CD14-positive monocyte (primary cell): ENCODE data around the gene CCDC89. TPM values are rescaled to one million over a fixed set of nuclear protein-coding genes. Genes with fewer than 3 reads are reported as not detected.
"Not testable (repeated sequence)": the region's sequence is repeated elsewhere in the genome, so short reads cannot be mapped to it uniquely, and the experiment has no call there.

Experiments
- DNase-seq, 3 donors: peaks; one replicate each; pipeline ENCODE4 v3.0.0-alpha.2; 2011 to 2022
- H2AFZ ChIP-seq: 2 replicates; pipeline ENCODE4 v1.6.0; 2012; ENCODE audit warnings: mild to moderate bottlenecking, low read depth, low read length, inconsistent platforms; ENCODE audit not compliant: insufficient read depth, poor library complexity, severe bottlenecking
- H3K27ac ChIP-seq, 2 donors: 1 replicate in 1 of 2; 2 replicates in 1 of 2; pipeline ENCODE4 v1.5.1; 2012 to 2013; ENCODE audit warnings: low read length in 2 of 2, control low read depth in 1 of 2, inconsistent platforms in 1 of 2, low read depth in 1 of 2, mild to moderate bottlenecking in 1 of 2
- H3K27me3 ChIP-seq, 2 donors: one replicate each; pipeline versions ENCODE4 v1.6.0 to v1.6.1; 2011 to 2013; ENCODE audit warnings: low read length in 2 of 2; ENCODE audit not compliant: control insufficient read depth in 2 of 2, insufficient read depth in 2 of 2
- H3K36me3 ChIP-seq, 2 donors: replicated peaks in 1 of 2; 1 replicate in 1 of 2; 2 replicates in 1 of 2; pipeline versions ENCODE4 v1.5.1 to v1.6.1; 2012 to 2013; ENCODE audit warnings: low read length in 2 of 2, control low read depth in 1 of 2, inconsistent platforms in 1 of 2, mild to moderate bottlenecking in 1 of 2; ENCODE audit not compliant: insufficient read depth in 2 of 2, control insufficient read depth in 1 of 2
- H3K4me1 ChIP-seq, 2 donors: 1 replicate in 1 of 2; 2 replicates in 1 of 2; pipeline versions ENCODE4 v1.5.1 to v1.6.1; 2012 to 2013; ENCODE audit warnings: low read length in 2 of 2, control low read depth in 1 of 2, inconsistent platforms in 1 of 2, mild to moderate bottlenecking in 1 of 2, moderate library complexity in 1 of 2; ENCODE audit not compliant: insufficient read depth in 2 of 2, control insufficient read depth in 1 of 2
- H3K4me2 ChIP-seq: replicated peaks from 2 replicates; pipeline ENCODE3; 2012; ENCODE audit warnings: low read length, moderate library complexity, mild to moderate bottlenecking; ENCODE audit not compliant: poor library complexity, severe bottlenecking; ENCODE audit errors: extremely low read depth
- H3K4me3 ChIP-seq, 3 experiments: fragments of 200-600 bp in 1 of 3; sonication (generic) in 1 of 3; replicated peaks in 1 of 3; 1 replicate in 2 of 3; 2 replicates in 1 of 3; pipeline ENCODE4 v1.5.1; 2011 to 2013; ENCODE audit warnings: low read length in 3 of 3, mild to moderate bottlenecking in 3 of 3, control low read depth in 2 of 3, low read depth in 2 of 3, inconsistent platforms in 1 of 3, moderate library complexity in 1 of 3
- H3K79me2 ChIP-seq: 2 replicates; pipeline ENCODE4 v1.6.0; 2012; ENCODE audit warnings: mild to moderate bottlenecking, control low read depth, inconsistent platforms, low read length, moderate library complexity; ENCODE audit not compliant: insufficient read depth
- H3K9ac ChIP-seq: 2 replicates; pipeline ENCODE4 v1.6.0; 2017; ENCODE audit warnings: low read length, mild to moderate bottlenecking; ENCODE audit not compliant: insufficient read depth, poor library complexity, severe bottlenecking
- H3K9me3 ChIP-seq, 2 donors: replicated peaks in 1 of 2; 1 replicate in 1 of 2; 2 replicates in 1 of 2; pipeline versions ENCODE4 v1.5.1 to v1.6.1; 2012 to 2013; ENCODE audit warnings: low read length in 2 of 2, control low read depth in 1 of 2; ENCODE audit not compliant: control insufficient read depth in 1 of 2, insufficient read depth in 1 of 2
- H4K20me1 ChIP-seq: 2 replicates; pipeline ENCODE4 v1.6.0; 2012; ENCODE audit warnings: mild to moderate bottlenecking, low read length, control low read depth, moderate library complexity; ENCODE audit not compliant: insufficient read depth
- H3K27ac Mint-ChIP-seq, 7 donors: one replicate each; pipeline ENCODE4 v1.8.0; 2020; ENCODE audit warnings: mild to moderate bottlenecking in 7 of 7, mixed read lengths in 7 of 7, moderate library complexity in 6 of 7, inconsistent platforms in 2 of 7
- H3K27me3 Mint-ChIP-seq, 3 donors: one replicate each; pipeline ENCODE4 v1.8.0; 2021 to 2022; ENCODE audit warnings: low read depth in 3 of 3, mild to moderate bottlenecking in 3 of 3, mixed read lengths in 3 of 3, moderate library complexity in 3 of 3, inconsistent platforms in 1 of 3
- H3K36me3 Mint-ChIP-seq, 2 donors: one replicate each; pipeline ENCODE4 v1.8.0; 2020; ENCODE audit warnings: mixed read lengths in 2 of 2, inconsistent platforms in 1 of 2, mild to moderate bottlenecking in 1 of 2
- H3K4me1 Mint-ChIP-seq: one replicate; pipeline ENCODE4 v1.8.0; 2020; ENCODE audit warnings: mild to moderate bottlenecking, mixed read lengths
- H3K4me3 Mint-ChIP-seq, 2 donors: one replicate each; pipeline ENCODE4 v1.8.0; 2020; ENCODE audit warnings: mild to moderate bottlenecking in 2 of 2, mixed read lengths in 2 of 2, moderate library complexity in 1 of 2
- H3K9me3 Mint-ChIP-seq, 7 donors: one replicate each; pipeline ENCODE4 v1.8.0; 2020 to 2022; ENCODE audit warnings: mixed read lengths in 7 of 7, mild to moderate bottlenecking in 6 of 7, moderate library complexity in 6 of 7, inconsistent platforms in 2 of 7
- WGBS: methylation state at CpG from one replicate; pipeline ENCODE4 v1.1.5; 2013; ENCODE audit warnings: missing lambda C conversion rate; ENCODE audit not compliant: insufficient coverage; 5-methylcytosine and 5-hydroxymethylcytosine counted together
- intact Hi-C, 2 donors: fragments of 100-400 bp; cut with micrococcal nuclease; formaldehyde crosslinking; loops; one replicate each; pipeline versions ENCODE4 v1.15.0 to v1.15.1; 2023
- polyA plus RNA-seq, 3 donors: library from polyadenylated mRNA; depleted of rRNA in 1 of 3; unstranded in 2 of 3; stranded (reverse) in 1 of 3; fragments of 300-500 nt in 2 of 3; fragments of >200 nt in 1 of 3; fragmentation: Illumina TruSeq in 2 of 3; gene quantifications; 1 replicate in 2 of 3; 2 replicates in 1 of 3; pipeline ENCODE4 v1.2.3, GENCODE V29; 2012 to 2021
- TF ChIP-seq, protein P1 (sequence below): fragments of 200-600 bp; IDR thresholded peaks from one replicate; pipeline ENCODE4 v1.8.0; 2022; ENCODE audit warnings: antibody characterized with exemption, mild to moderate bottlenecking

Gene CCDC89
- polyA plus RNA-seq, 3 donors, result not detected

- H3K36me3 ChIP-seq, result no peaks in the 10 kb centered on the region
- no peaks in the 10 kb centered on the region for H3K4me1 ChIP-seq
- intact Hi-C loops, result no loop called here
- H3K4me2 ChIP-seq, result no peak overlapping the region
- peaks cover 0 to 8% (median 2%) of the 10 kb centered on the region in 7 donors for H3K9me3 Mint-ChIP-seq
- H2AFZ ChIP-seq, result no peak overlapping the region
- H3K9me3 ChIP-seq, result peaks cover 0 to 4% of the 10 kb centered on the region in 2 donors
- DNase-seq, result no peak
- no peak overlapping the region for H3K4me3 Mint-ChIP-seq
- no peaks in the 10 kb centered on the region for H3K4me1 Mint-ChIP-seq
- no peaks in the 10 kb centered on the region for H4K20me1 ChIP-seq
- no CpG with 5 or more reads among the region's 3 CpGs for WGBS
- no peak overlapping the region for H3K27ac ChIP-seq
- TF ChIP-seq, protein P1, sequence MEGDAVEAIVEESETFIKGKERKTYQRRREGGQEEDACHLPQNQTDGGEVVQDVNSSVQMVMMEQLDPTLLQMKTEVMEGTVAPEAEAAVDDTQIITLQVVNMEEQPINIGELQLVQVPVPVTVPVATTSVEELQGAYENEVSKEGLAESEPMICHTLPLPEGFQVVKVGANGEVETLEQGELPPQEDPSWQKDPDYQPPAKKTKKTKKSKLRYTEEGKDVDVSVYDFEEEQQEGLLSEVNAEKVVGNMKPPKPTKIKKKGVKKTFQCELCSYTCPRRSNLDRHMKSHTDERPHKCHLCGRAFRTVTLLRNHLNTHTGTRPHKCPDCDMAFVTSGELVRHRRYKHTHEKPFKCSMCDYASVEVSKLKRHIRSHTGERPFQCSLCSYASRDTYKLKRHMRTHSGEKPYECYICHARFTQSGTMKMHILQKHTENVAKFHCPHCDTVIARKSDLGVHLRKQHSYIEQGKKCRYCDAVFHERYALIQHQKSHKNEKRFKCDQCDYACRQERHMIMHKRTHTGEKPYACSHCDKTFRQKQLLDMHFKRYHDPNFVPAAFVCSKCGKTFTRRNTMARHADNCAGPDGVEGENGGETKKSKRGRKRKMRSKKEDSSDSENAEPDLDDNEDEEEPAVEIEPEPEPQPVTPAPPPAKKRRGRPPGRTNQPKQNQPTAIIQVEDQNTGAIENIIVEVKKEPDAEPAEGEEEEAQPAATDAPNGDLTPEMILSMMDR, result no peak
- H3K27me3 Mint-ChIP-seq, result peaks cover 0 to 5% (median 3%) of the 10 kb centered on the region in 3 donors
- H3K79me2 ChIP-seq, result no peaks in the 10 kb centered on the region
- H3K36me3 Mint-ChIP-seq, result no peaks in the 10 kb centered on the region
- H3K27ac Mint-ChIP-seq, result no peak overlapping the region
- peaks cover 0 to 2% of the 10 kb centered on the region in 2 donors for H3K27me3 ChIP-seq
- H3K9ac ChIP-seq, result no peak overlapping the region
- no peak overlapping the region for H3K4me3 ChIP-seq
Measured at GRCh38 chr11:85673393-85673792, 12.6 kb downstream of the CCDC89 start.

- H2AFZ ChIP-seq, result no peak overlapping the region
- H3K4me2 ChIP-seq, result no peak overlapping the region
- H3K36me3 ChIP-seq, result no peaks in the 10 kb centered on the region
- H4K20me1 ChIP-seq, result no peaks in the 10 kb centered on the region
- Mint-ChIP-seq H3K4me1 (no peaks in the 10 kb centered on the region), H3K9me3 (peaks cover 0 to 8% (median 2%) of the 10 kb centered on the region in 7 donors), H3K36me3 (no peaks in the 10 kb centered on the region), H3K27ac (no peak overlapping the region), H3K27me3 (peaks cover 0 to 5% (median 3%) of the 10 kb centered on the region in 3 donors), H3K4me3 (no peak overlapping the region)
- no peak for DNase-seq
- 89% methylated on average over 7 of the region's 8 CpGs for WGBS
- no peak overlapping the region for H3K27ac ChIP-seq
- TF ChIP-seq, protein P1, result no peak
- no peak overlapping the region for H3K9ac ChIP-seq
- intact Hi-C loops, result no loop called here
- no peaks in the 10 kb centered on the region for H3K79me2 ChIP-seq
- no peak overlapping the region for H3K4me3 ChIP-seq
- peaks cover 0 to 2% of the 10 kb centered on the region in 2 donors for H3K27me3 ChIP-seq
- peaks cover 0 to 4% of the 10 kb centered on the region in 2 donors for H3K9me3 ChIP-seq
- no peaks in the 10 kb centered on the region for H3K4me1 ChIP-seq
Measured at GRCh38 chr11:85672105-85672902, 13.7 kb downstream of the CCDC89 start.

- H3K27ac Mint-ChIP-seq, intact Hi-C loops, H3K36me3 Mint-ChIP-seq: not testable (repeated sequence)
Measured at GRCh38 chr11:85670949-85671663, 14.9 kb downstream of the CCDC89 start.

More at GRCh38 chr11:85670949-85671663, 14.9 kb downstream of the CCDC89 start:
- H3K9ac ChIP-seq, H2AFZ ChIP-seq, H3K36me3 ChIP-seq, H3K4me2 ChIP-seq, H3K4me1 ChIP-seq, H4K20me1 ChIP-seq, H3K27ac ChIP-seq, H3K4me3 ChIP-seq, H3K79me2 ChIP-seq, H3K9me3 Mint-ChIP-seq, H3K4me3 Mint-ChIP-seq, DNase-seq, H3K4me1 Mint-ChIP-seq, H3K27me3 ChIP-seq, H3K27me3 Mint-ChIP-seq, H3K9me3 ChIP-seq: not testable (repeated sequence)
